Left ventricle myocardium inferior (tissue), 1 donor: ENCODE results near the gene UGGT1. TPM values are rescaled to one million over a fixed set of nuclear protein-coding genes. Genes with fewer than 3 reads are reported as not detected.
"Not testable (repeated sequence)": the region's sequence is repeated elsewhere in the genome, so short reads cannot be mapped to it uniquely, and the experiment has no call there.

Source experiments
- DNase-seq: peaks from one replicate; pipeline ENCODE4 v3.0.0-alpha.2; 2020
- H3K27ac ChIP-seq: fragments of 200-600 bp; replicated peaks from 2 replicates; pipeline ENCODE4 v1.8.0; 2021
- H3K27me3 ChIP-seq: fragments of 200-600 bp; 2 replicates; pipeline ENCODE4 v1.8.0; 2021; ENCODE audit warnings: low read depth
- H3K36me3 ChIP-seq: fragments of 200-600 bp; 2 replicates; pipeline ENCODE4 v1.8.0; 2021
- H3K4me1 ChIP-seq: fragments of 200-600 bp; 2 replicates; pipeline ENCODE4 v1.8.0; 2021
- H3K4me3 ChIP-seq: fragments of 200-600 bp; 2 replicates; pipeline ENCODE4 v1.8.0; 2021; ENCODE audit warnings: mild to moderate bottlenecking, moderate library complexity
- H3K9me3 ChIP-seq: fragments of 200-600 bp; replicated peaks from 2 replicates; pipeline ENCODE4 v1.8.0; 2021
- CTCF ChIP-seq: fragments of 200-600 bp; IDR thresholded peaks from 2 replicates; pipeline ENCODE4 v1.8.0; 2021; ENCODE audit warnings: antibody characterized with exemption, mild to moderate bottlenecking, borderline replicate concordance
- intact Hi-C: fragments of 100-400 bp; cut with micrococcal nuclease; formaldehyde crosslinking; loops from one replicate; pipeline ENCODE4 v1.11.0; 2022
- total RNA-seq: library from RNA; stranded (reverse); fragmentation: NEBNext Ultra II Directional; extraction: Animal tissue kit (Norgen Biotek cat#: 25700); gene quantifications from one replicate; pipeline ENCODE4 v1.2.1, GENCODE V29; 2021
- donor health status: DM: no; HTN: yes; CAD: no; lungs with severe emphysema.

UGGT1 gene
- total RNA-seq, 1 donor from 2014 or later: 30.3 TPM

GRCh38 chr2:128198656-128199055 lies 107.7 kb downstream of the UGGT1 start:
- Histone ChIP-seq H3K27ac (no peak overlapping the region), H3K4me3 (no peak overlapping the region), H3K4me1 (peaks cover 33% of the 10 kb centered on the region), H3K36me3 (no peaks in the 10 kb centered on the region), H3K27me3 (no peaks in the 10 kb centered on the region), H3K9me3 (no peaks in the 10 kb centered on the region)
- no peak for TF ChIP-seq CTCF
- no peak for DNase-seq
- intact Hi-C loops: no loop called here

GRCh38 chr2:128199141-128199540 lies 108.1 kb downstream of the UGGT1 start:
- Histone ChIP-seq H3K4me3 (no peak overlapping the region), H3K36me3 (no peaks in the 10 kb centered on the region), H3K27me3 (no peaks in the 10 kb centered on the region), H3K27ac (no peak overlapping the region), H3K9me3 (no peaks in the 10 kb centered on the region), H3K4me1 (peaks cover 30% of the 10 kb centered on the region)
- intact Hi-C loops: no loop called here
- TF ChIP-seq CTCF: no peak
- DNase-seq: no peak

GRCh38 chr2:128202791-128203190 lies 111.8 kb downstream of the UGGT1 start:
- intact Hi-C loops: no loop called here
- no peak overlapping the region for H3K27ac ChIP-seq
- no peaks in the 10 kb centered on the region for H3K36me3 ChIP-seq
- no peak overlapping the region for H3K4me3 ChIP-seq
- H3K9me3 ChIP-seq: peaks cover 13% of the 10 kb centered on the region
- peaks cover 14% of the 10 kb centered on the region for H3K4me1 ChIP-seq
- DNase-seq: no peak
- H3K27me3 ChIP-seq: no peaks in the 10 kb centered on the region
- TF ChIP-seq CTCF: no peak

GRCh38 chr2:128206245-128206644 lies 115.2 kb downstream of the UGGT1 start:
- TF ChIP-seq CTCF: no peak
- H3K27ac ChIP-seq: no peak overlapping the region
- no peaks in the 10 kb centered on the region for H3K4me1 ChIP-seq
- H3K4me3 ChIP-seq: no peak overlapping the region
- H3K9me3 ChIP-seq: peaks cover 23% of the 10 kb centered on the region
- intact Hi-C loops: no loop called here
- H3K27me3 ChIP-seq: no peaks in the 10 kb centered on the region
- no peak for DNase-seq
- no peaks in the 10 kb centered on the region for H3K36me3 ChIP-seq

- intact Hi-C loops: no loop called here
- no peak for TF ChIP-seq CTCF
- no peak for DNase-seq
Measured at GRCh38 chr2:128208023-128208422, 117.0 kb downstream of the UGGT1 start.

GRCh38 chr2:128208631-128209324 lies 117.8 kb downstream of the UGGT1 start:
- H3K27me3 ChIP-seq, DNase-seq, intact Hi-C loops, H3K36me3 ChIP-seq, H3K4me1 ChIP-seq, H3K4me3 ChIP-seq, H3K27ac ChIP-seq: not testable (repeated sequence)
- peaks cover 23% of the 10 kb centered on the region for H3K9me3 ChIP-seq

More at GRCh38 chr2:128208023-128208422, 117.0 kb downstream of the UGGT1 start:
- Histone ChIP-seq H3K4me1 (no peaks in the 10 kb centered on the region), H3K27ac (no peak overlapping the region), H3K4me3 (no peak overlapping the region), H3K36me3 (no peaks in the 10 kb centered on the region), H3K27me3 (no peaks in the 10 kb centered on the region), H3K9me3 (peaks cover 23% of the 10 kb centered on the region)
